ENCODE data around the gene FSTL5. TPM values are rescaled to one million over a fixed set of nuclear protein-coding genes. Genes with fewer than 3 reads are reported as not detected.
"Not testable (repeated sequence)": the region's sequence is repeated elsewhere in the genome, so short reads cannot be mapped to it uniquely, and the experiment has no call there.

Gene FSTL5
- total RNA-seq, 1 experiment from 2014 or later: 0.02 TPM

- DNase-seq (ENCODE audit: low read depth): no peak
These were observed 307.0 kb downstream of the FSTL5 start for GRCh38 chr4:161856711-161857326.

DNA sequence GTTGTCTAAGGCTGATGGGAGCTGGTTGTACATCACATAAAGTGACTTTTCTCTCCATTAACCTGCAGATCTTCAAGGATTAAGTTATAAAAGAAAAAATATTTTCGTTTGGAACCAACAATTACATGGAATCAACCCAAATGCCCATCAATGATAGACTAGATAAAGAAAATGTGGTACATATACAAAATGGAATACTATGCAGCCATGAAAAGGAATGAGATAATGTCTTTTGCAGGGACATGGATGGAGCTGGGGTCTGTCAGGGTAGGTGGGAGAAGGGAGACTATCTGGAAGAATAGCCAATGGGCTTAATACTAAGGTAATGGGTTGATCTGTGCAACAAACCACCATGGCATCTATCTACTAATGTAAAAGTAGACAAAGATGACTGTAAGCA, 313.2 kb downstream of the FSTL5 start:
- DNase-seq (ENCODE audit: low read depth): no peak

- no peak for DNase-seq (ENCODE audit: low read depth)
These were observed 322.0 kb downstream of the FSTL5 start for GRCh38 chr4:161841759-161842158.

DNA sequence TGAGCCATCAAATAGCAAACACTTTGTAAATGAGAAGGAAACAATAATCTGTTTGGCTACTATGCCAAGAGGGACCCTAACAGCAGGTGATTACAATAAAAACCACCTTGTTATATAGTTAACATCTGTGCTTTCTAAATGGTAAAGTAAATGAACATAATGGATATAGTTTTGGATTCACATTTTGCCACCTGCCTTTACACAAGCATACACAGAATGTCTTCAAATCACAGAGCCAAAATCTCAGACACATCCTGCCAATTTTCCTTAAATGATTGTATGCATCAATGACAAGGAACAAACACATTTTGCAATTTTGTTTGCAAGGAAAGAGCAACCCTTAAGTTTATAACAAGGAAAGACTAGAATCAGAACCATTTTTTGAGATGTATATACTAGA, 334.2 kb downstream of the FSTL5 start:
- no peak for DNase-seq (ENCODE audit: low read depth)

GRCh38 chr4:161828061-161828460, 335.7 kb downstream of the FSTL5 start:
- peak; percentile 28 for DNase-seq (ENCODE audit: low read depth)

DNA sequence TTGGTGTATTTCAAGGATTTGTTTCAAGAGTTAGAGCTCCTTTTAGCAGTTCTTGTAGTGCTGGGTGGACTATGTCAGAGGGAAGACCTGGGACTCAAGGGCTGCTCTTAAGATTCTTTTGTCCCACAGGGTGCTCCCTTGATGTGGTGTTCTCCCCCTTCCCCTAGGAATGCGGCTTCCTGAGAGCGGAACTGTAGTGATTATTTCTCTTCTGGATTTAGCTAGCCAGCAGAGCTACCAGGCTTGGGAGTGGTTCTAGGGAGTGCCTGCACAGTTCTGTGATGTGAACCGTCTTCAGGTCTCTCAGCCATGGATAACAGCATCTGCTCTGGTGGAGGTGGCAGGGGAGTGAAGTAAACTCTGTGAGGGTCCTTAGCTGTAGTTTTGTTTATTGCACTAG, 336.8 kb downstream of the FSTL5 start:
- no peak for DNase-seq (ENCODE audit: low read depth)

- no peak for DNase-seq (ENCODE audit: low read depth)
These were observed 340.4 kb downstream of the FSTL5 start for GRCh38 chr4:161823450-161823849.

DNA sequence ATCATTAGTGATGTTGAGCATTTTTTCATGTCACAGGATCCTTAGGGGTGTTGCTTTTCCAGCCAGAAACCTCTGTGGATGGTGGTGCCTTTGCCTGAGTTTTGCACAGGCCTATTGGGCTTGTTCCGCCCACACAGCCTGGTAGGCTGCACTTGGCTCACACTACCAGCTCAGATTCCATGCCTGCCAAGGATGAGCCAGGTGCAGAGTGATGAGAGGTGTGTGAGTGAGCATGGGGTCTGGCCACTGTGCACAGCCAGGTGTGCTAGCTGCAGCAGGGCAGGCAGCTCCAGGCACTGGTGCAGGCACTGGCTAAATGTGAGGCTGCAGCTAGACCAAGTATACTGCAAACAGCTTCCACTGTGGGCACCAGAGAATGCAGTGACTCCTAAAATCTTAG, 341.6 kb downstream of the FSTL5 start:
- DNase-seq (ENCODE audit: low read depth): no peak

DNA sequence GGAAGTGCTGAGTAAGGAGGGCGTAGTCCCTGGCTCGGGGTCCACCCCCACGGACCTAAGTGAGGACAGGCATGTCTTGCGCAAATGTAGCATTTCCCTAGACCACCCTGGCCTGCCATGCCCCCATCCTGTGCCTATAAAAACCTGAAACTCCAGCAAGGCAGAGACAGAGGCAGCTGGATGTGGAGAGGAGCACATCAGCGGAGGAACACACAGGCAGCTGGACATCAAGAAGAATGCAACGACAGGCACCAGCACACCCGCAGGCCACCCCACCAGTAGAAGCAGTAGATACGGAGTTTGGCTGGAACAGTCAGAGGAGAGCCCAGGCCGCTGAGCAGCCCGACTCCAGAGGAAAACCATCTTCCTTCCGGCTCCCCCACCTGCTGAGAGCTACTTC, 345.9 kb downstream of the FSTL5 start:
- no peak for DNase-seq (ENCODE audit: low read depth)

- DNase-seq (ENCODE audit: low read depth): no peak
These were observed 346.8 kb downstream of the FSTL5 start for GRCh38 chr4:161816958-161817357.

- DNase-seq (ENCODE audit: low read depth): no peak
These were observed 348.0 kb downstream of the FSTL5 start for GRCh38 chr4:161815841-161816240.

DNA sequence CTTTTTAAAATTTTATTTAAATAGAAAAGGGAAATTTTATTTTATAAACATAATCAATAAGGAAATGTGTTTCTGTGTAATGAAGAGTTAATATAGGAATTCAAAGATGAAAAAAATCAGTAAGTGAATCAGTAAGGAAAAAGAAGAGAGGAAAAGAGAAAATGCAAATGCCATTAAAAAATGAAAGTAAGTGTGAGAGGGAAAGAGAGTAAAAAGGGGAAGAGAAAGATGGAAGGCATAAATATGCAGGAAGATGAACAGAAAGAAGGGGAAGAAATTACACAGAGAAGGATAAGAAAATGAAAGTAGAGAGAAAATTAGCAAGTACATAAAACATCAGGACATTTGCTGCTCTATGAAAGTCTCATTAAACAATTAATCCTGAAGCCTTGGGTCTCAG, 349.9 kb downstream of the FSTL5 start:
- no peak for DNase-seq (ENCODE audit: low read depth)

- DNase-seq (ENCODE audit: low read depth): no peak
These were observed 350.4 kb downstream of the FSTL5 start for GRCh38 chr4:161813389-161813788.

GRCh38 chr4:161803171-161803570, 360.6 kb downstream of the FSTL5 start:
- no peak for DNase-seq (ENCODE audit: low read depth)

DNA sequence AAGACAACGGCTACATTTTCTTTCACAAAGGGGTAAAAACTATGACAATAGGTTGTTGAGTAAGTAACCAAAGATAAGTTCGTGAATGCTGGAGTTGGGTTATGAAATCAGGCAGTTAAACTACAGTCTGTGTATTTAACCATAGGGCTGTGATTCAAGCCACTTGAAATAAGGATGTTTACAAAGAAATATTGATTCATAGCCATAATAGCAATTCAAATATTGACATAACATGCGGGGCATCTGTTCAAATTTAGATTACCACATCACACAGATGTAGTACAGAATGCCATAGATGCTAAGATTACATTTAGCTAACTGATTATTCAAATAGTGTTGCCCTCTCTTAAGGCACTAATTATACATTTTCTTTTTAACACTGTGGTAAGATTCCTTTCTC, 364.1 kb downstream of the FSTL5 start:
- no peak for DNase-seq (ENCODE audit: low read depth)

DNA sequence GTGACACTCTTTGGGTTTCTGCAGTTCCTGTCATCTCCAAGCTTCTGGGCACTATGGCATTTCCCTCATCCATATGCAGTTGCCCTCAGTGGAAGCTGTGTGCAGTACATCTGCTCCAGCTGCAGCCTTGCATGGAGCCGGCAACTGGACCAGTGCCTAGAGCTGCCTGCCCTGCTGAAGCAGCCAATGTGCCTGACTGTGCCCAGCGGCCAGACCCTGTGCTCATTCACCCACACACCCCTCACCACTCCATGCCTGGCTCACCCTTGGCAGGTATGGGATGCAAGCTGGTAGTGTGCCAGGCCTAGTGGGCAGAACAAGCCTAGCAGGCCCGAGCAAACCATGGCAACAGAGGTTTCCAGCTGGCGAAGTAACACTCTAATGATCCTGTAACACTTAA, 370.8 kb downstream of the FSTL5 start:
- DNase-seq (ENCODE audit: low read depth): no peak

DNA sequence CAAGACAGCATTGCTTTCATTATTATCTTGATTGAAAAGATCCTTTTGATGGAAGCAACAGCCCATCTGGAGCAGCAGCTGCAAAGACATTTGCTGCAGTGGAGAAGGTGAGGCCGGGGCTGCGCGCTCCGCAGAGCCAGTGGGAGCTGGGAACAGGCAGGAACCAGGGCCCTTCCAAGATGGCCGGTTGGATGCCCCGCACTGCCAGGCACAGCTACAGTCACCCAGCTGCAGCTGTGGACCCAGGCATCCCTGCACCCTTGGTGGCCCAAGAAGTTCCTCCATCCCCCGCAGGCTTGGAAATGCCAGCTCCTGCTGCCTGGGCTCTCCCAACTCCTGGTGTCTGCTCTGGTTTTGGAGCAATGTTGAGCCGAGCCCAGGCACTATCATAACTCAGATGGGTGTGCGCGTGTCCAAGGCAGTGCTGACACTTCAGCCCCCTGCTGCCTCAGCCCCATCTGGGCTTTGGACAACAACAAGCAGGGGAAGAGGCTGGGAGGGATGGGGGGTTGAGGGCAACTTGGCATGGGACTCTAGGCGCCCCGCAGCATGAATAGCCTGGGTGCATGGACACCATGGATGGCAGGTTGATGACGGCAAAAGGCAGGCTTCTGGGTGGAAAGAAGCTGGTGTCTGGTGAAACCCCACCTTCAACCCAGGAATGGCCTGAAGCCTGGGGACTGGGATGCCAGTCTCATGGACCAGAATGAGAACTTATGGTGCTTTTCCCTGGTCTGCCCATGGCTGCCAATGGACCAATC, 371.8 kb downstream of the FSTL5 start:
- no peak for DNase-seq (ENCODE audit: low read depth)

- DNase-seq (ENCODE audit: low read depth): peak; percentile 81
These were observed 396.7 kb downstream of the FSTL5 start for GRCh38 chr4:161767116-161767515.

DNA sequence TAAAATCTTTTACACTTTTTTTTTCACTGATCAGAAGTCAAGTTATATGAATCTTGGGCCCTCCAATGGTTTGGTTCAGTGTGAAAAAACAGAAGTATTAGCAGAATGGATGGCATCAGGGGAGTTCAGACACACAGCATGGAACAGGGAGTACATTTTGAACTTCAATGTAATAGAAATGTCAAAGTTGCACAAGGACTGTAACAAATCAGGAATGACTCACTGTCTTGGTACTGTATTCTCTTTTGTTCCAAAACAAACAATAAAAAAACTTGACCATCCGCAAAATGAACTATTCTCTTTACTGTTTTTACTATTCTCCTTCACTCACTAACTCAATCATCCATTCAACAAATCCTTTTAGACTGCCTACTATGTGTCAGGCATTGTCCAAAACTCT, 401.0 kb downstream of the FSTL5 start:
- peak; percentile 46 for DNase-seq (ENCODE audit: low read depth)

DNA sequence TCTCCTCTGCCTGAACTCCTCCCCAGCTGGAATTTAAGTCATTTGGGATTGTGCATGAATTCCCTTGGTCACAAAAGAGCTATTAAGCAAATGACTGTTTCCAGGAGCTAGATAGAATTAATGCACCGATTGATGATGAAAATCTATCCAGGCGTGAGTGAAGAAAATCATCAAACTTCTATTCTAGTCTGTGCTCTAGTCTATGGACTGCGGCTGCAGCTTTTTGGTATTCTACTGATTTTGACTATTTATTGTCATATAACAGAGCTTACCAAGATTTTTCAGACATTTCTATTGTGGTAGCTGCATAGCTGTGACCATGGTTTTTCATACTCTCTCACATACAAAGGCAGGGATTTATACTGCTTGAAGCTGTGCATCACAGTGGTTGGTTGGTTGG, 403.8 kb downstream of the FSTL5 start:
- no peak for DNase-seq (ENCODE audit: low read depth)

GRCh38 chr4:161758412-161758811, 405.4 kb downstream of the FSTL5 start:
- not testable (repeated sequence) for DNase-seq (ENCODE audit: low read depth)

- DNase-seq (ENCODE audit: low read depth): no peak
These were observed 434.9 kb downstream of the FSTL5 start for GRCh38 chr4:161728929-161729328.

DNA sequence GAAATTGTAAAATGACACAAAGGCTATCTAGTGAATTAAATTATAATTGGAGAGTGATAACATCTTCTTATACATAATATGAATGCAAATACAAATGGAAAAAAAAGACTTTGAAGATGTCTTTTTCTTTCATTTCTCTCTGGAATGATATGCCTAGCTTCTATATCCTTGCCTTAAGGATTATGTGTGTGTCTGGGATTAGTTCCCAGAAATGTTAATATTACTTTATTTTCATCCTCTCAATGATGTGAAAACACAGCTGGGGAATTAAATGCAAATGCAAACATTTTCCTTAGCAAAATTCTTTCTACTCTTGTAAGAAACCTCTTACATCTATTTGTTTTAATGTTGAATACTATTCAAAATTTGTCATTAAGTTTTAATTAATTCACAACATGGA, 441.9 kb downstream of the FSTL5 start:
- no peak for DNase-seq (ENCODE audit: low read depth)
